Smooth muscle cell (in vitro differentiated cells): ENCODE measurements around the gene ZMYM2. TPM values are rescaled to one million over a fixed set of nuclear protein-coding genes. Genes with fewer than 3 reads are reported as not detected.

Source experiments
- DNase-seq: peaks from one replicate; lab custom pipeline; 2025; ENCODE audit not compliant: unreplicated experiment; lab: John Stamatoyannopoulos, UW
- H2AFZ ChIP-seq: fragments of 200-600 bp; sonication (generic); 2 replicates; pipeline ENCODE4 v1.6.0; 2016; ENCODE audit warnings: antibody characterized with exemption, low read depth, mild to moderate bottlenecking
- H3F3A ChIP-seq: fragments of 200-600 bp; sonication (generic); 2 replicates; pipeline ENCODE4 v1.6.0; 2017; ENCODE audit warnings: antibody characterized with exemption, low read depth
- H3K27ac ChIP-seq: fragments of 200-600 bp; sonication (generic); 2 replicates; pipeline ENCODE4 v1.5.1; 2016; ENCODE audit warnings: low read depth, mild to moderate bottlenecking
- H3K27me3 ChIP-seq: fragments of 200-600 bp; sonication (generic); 2 replicates; pipeline ENCODE4 v1.6.1; 2016; ENCODE audit warnings: low read depth, mild to moderate bottlenecking
- H3K36me3 ChIP-seq: fragments of 200-600 bp; sonication (generic); 2 replicates; pipeline ENCODE4 v1.5.1; 2016; ENCODE audit warnings: low read depth
- H3K4me1 ChIP-seq: fragments of 200-600 bp; sonication (generic); 2 replicates; pipeline ENCODE4 v1.5.1; 2016; ENCODE audit warnings: low read depth
- H3K4me2 ChIP-seq: fragments of 200-600 bp; sonication (generic); 2 replicates; pipeline ENCODE4 v1.6.0; 2016; ENCODE audit warnings: mild to moderate bottlenecking
- H3K4me3 ChIP-seq: fragments of 200-600 bp; sonication (generic); 2 replicates; pipeline ENCODE4 v1.5.1; 2016; ENCODE audit warnings: mild to moderate bottlenecking
- H3K79me2 ChIP-seq: fragments of 200-600 bp; sonication (generic); 2 replicates; pipeline ENCODE4 v1.6.0; 2016; ENCODE audit warnings: low read depth, mild to moderate bottlenecking
- H3K9ac ChIP-seq: fragments of 200-600 bp; sonication (generic); 2 replicates; pipeline ENCODE4 v1.6.0; 2016; ENCODE audit warnings: low read depth
- H3K9me3 ChIP-seq: fragments of 200-600 bp; sonication (generic); replicated peaks from 2 replicates; pipeline ENCODE4 v1.5.1; 2016; ENCODE audit warnings: low read depth
- H4K20me1 ChIP-seq: fragments of 200-600 bp; sonication (generic); 2 replicates; pipeline ENCODE4 v1.6.0; 2016; ENCODE audit warnings: low read depth
- WGBS: methylation state at CpG from one replicate; pipeline ENCODE4 v1.1.7; 2016; ENCODE audit warnings: low lambda C conversion rate; 5-methylcytosine and 5-hydroxymethylcytosine counted together
- polyA plus RNA-seq: library from polyadenylated mRNA; unstranded; fragments of >200 nt; fragmentation: Nextera tagmentation; extraction: Ambion mirVana; gene quantifications from 2 replicates; pipeline ENCODE4 v1.2.1, GENCODE V29; 2016
- total RNA-seq: library from RNA; depleted of rRNA; stranded (reverse); fragments of >200 nt; gene quantifications from 2 replicates; pipeline ENCODE4 v1.2.3, GENCODE V29; 2014
- TF ChIP-seq, protein P1 (sequence below): fragments of 200-600 bp; sonication (generic); IDR thresholded peaks from 2 replicates; pipeline ENCODE4 v1.5.1; 2017; ENCODE audit warnings: borderline replicate concordance, mild to moderate bottlenecking, antibody characterized with exemption; ENCODE audit not compliant: insufficient read depth, poor library complexity, severe bottlenecking

ZMYM2 gene
- total and polyA plus RNA-seq, 2 experiments from 2014 or later: 29.9 to 107 TPM

DNA sequence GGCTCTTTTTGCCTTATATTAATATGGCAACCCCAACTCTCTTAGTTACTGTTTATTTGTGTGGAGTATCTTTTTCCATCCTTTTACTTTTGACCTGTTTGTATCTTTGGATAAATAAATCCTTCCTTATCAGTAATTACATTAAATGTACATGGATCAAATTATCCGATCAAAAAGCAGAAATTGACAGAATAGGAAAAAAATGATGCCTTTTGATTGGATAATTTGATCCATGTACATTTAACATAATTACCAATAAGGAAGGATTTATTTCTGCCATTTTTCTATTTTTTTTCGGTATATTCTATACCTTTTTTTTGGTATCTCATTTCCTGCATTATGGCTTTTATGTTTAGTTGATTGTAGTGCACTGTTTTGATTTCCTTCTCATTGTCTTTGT lies 57.2 kb downstream of the ZMYM2 start:
- no peak for DNase-seq
- H4K20me1 ChIP-seq: peaks cover 89% of the 10 kb centered on the region
- H3F3A ChIP-seq: no peaks in the 10 kb centered on the region
- H3K4me3 ChIP-seq: no peak overlapping the region
- no peak overlapping the region for H3K27ac ChIP-seq
- H3K4me1 ChIP-seq: no peaks in the 10 kb centered on the region
- H3K9me3 ChIP-seq: peaks cover 2% of the 10 kb centered on the region
- H3K36me3 ChIP-seq: peaks cover 25% of the 10 kb centered on the region
- no peak overlapping the region for H2AFZ ChIP-seq
- TF ChIP-seq, protein P1, sequence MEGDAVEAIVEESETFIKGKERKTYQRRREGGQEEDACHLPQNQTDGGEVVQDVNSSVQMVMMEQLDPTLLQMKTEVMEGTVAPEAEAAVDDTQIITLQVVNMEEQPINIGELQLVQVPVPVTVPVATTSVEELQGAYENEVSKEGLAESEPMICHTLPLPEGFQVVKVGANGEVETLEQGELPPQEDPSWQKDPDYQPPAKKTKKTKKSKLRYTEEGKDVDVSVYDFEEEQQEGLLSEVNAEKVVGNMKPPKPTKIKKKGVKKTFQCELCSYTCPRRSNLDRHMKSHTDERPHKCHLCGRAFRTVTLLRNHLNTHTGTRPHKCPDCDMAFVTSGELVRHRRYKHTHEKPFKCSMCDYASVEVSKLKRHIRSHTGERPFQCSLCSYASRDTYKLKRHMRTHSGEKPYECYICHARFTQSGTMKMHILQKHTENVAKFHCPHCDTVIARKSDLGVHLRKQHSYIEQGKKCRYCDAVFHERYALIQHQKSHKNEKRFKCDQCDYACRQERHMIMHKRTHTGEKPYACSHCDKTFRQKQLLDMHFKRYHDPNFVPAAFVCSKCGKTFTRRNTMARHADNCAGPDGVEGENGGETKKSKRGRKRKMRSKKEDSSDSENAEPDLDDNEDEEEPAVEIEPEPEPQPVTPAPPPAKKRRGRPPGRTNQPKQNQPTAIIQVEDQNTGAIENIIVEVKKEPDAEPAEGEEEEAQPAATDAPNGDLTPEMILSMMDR: no peak
- peaks cover 99% of the 10 kb centered on the region for H3K79me2 ChIP-seq
- H3K4me2 ChIP-seq: no peak overlapping the region
- H3K9ac ChIP-seq: no peak overlapping the region
- no peaks in the 10 kb centered on the region for H3K27me3 ChIP-seq
- WGBS: 100% methylated on average over 2 of the region's 2 CpGs

DNA sequence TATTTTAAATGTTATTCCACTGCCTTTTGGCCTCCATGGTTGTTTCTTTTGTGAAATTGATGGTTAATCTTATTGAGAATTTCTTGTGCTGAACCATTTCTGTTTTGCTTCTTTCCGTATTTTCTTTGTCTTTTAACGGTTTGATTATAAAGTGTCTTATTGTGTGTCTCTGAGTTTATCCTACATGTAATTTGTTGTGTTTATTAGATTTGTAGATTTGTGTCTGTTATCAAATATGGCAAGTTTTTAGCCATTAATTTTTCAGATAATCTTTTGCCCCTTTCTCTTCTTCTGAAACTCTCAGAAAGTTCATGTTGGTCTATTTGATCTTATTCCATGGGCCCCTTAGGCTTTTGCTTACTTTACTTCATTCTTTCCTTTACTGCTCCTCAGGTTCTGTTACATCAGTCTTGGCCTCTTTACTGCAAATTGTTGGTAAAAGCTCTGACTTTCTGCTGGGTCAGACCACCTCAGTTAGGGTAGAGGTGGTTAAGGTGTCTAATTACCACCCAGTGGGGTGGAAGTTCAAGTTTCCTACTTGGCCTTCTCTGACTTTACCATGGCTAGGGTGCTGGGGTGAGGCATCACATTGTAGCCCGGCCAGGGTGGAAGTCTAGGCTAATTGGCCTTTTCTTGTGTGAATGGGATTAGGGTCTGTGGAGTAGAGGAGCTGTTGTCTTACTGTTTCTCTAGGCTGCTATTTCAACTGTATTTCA lies 58.3 kb downstream of the ZMYM2 start:
- no peak overlapping the region for H3K4me3 ChIP-seq
- no peak overlapping the region for H3K9ac ChIP-seq
- no peak for DNase-seq
- H2AFZ ChIP-seq: no peak overlapping the region
- H3K27me3 ChIP-seq: no peaks in the 10 kb centered on the region
- no peaks in the 10 kb centered on the region for H3K9me3 ChIP-seq
- H3F3A ChIP-seq: no peaks in the 10 kb centered on the region
- H3K27ac ChIP-seq: no peak overlapping the region
- peaks cover 90% of the 10 kb centered on the region for H3K79me2 ChIP-seq
- H3K4me2 ChIP-seq: no peak overlapping the region
- H4K20me1 ChIP-seq: peaks cover 87% of the 10 kb centered on the region
- TF ChIP-seq, protein P1: no peak
- no peaks in the 10 kb centered on the region for H3K4me1 ChIP-seq
- WGBS: 98% methylated on average over 3 of the region's 3 CpGs
- H3K36me3 ChIP-seq: peaks cover 25% of the 10 kb centered on the region

DNA sequence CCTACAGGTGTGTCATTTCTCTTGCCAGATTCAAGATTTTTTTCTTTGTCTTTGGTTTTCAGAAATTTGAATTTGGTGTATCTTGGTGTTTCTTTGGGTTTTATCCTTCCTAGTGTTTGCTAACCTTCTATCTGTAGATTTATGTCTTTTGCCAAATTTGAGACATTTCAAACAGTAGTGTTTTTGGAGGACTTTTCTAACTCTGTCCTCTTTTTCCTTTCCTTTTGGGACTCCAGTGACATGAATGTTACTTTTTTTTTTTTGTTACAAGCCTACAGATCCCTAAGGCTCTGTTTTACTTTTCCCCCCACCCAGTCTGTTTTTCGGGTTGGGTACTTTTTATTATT lies 58.8 kb downstream of the ZMYM2 start:
- no peak for DNase-seq
- no peaks in the 10 kb centered on the region for H3K4me1 ChIP-seq
- WGBS: 100% methylated on average over 1 of the region's 1 CpG
- no peak overlapping the region for H2AFZ ChIP-seq
- no peaks in the 10 kb centered on the region for H3F3A ChIP-seq
- no peak overlapping the region for H3K27ac ChIP-seq
- no peak overlapping the region for H3K4me2 ChIP-seq
- peaks cover 85% of the 10 kb centered on the region for H3K79me2 ChIP-seq
- H3K36me3 ChIP-seq: peaks cover 25% of the 10 kb centered on the region
- peaks cover 88% of the 10 kb centered on the region for H4K20me1 ChIP-seq
- H3K9me3 ChIP-seq: no peaks in the 10 kb centered on the region
- H3K27me3 ChIP-seq: no peaks in the 10 kb centered on the region
- no peak overlapping the region for H3K9ac ChIP-seq
- TF ChIP-seq, protein P1: no peak
- no peak overlapping the region for H3K4me3 ChIP-seq

DNA sequence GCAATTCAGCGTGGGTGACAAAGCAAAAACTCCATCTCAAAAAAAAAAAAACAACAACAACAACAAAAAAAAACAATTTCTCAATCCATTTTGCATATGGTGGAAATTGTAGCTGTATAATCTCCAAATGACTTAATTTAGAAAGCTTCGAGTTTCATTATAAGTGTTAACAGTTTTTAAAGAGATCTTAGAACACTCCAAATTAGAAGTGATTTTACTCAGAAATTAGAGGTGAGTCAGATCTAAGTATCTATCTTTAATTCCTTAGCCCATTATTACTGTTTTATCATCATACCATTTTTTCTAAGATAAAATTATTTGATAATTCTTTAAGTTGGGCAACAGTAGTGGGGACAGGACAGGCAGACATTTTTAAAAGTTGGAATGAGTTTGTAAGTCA lies 60.5 kb downstream of the ZMYM2 start:
- Histone ChIP-seq H3K4me1 (no peaks in the 10 kb centered on the region), H3K4me2 (no peak overlapping the region), H3K27ac (no peak overlapping the region), H3K27me3 (no peaks in the 10 kb centered on the region), H4K20me1 (peaks cover 90% of the 10 kb centered on the region), H3K9me3 (no peaks in the 10 kb centered on the region), H3F3A (peaks cover 4% of the 10 kb centered on the region), H3K4me3 (no peak overlapping the region), H3K9ac (no peak overlapping the region), H3K79me2 (peaks cover 78% of the 10 kb centered on the region), H3K36me3 (peaks cover 19% of the 10 kb centered on the region), H2AFZ (no peak overlapping the region)
- WGBS: 94% methylated on average over 2 of the region's 2 CpGs
- TF ChIP-seq, protein P1: no peak
- no peak for DNase-seq
